HepG2 (cell line): ENCODE data around the gene PNLIPRP1.

Source experiments
- EZH2 ChIP-seq: conservative IDR thresholded peaks from 2 replicates; pipeline ENCODE4 v1.6.1; 2012; ENCODE audit warnings: mild to moderate bottlenecking, low read depth, low read length, moderate library complexity
- MAFG ChIP-seq: sonication (generic); formaldehyde crosslinking; IDR thresholded peaks from 2 replicates; pipeline ENCODE4 v1.5.1; 2020; ENCODE audit warnings: mild to moderate bottlenecking, missing genetic modification reagents
- MBD4 ChIP-seq: IDR thresholded peaks from 2 replicates; pipeline ENCODE4 v1.6.1; 2012; ENCODE audit warnings: low read length, inconsistent platforms, borderline replicate concordance
- POLR2AphosphoS5 ChIP-seq: IDR thresholded peaks from 2 replicates; pipeline ENCODE4 v1.6.1; 2012; ENCODE audit warnings: low read depth, low read length
- RORA ChIP-seq: sonication (generic); formaldehyde crosslinking; IDR thresholded peaks from 2 replicates; pipeline ENCODE4 v1.5.0; 2020; ENCODE audit warnings: mild to moderate bottlenecking, missing genetic modification reagents, moderate library complexity
- TAF1 ChIP-seq: sonication (generic); formaldehyde crosslinking; IDR thresholded peaks from 2 replicates; pipeline ENCODE4 v1.4.0; 2020; ENCODE audit warnings: missing genetic modification reagents
- ZNF543 ChIP-seq: sonication (generic); formaldehyde crosslinking; IDR thresholded peaks from 2 replicates; pipeline ENCODE4 v1.4.0; 2020; ENCODE audit warnings: mild to moderate bottlenecking, missing genetic modification reagents
- ZNF570 ChIP-seq: sonication (generic); formaldehyde crosslinking; IDR thresholded peaks from 2 replicates; pipeline ENCODE4 v1.4.0; 2020; ENCODE audit warnings: mild to moderate bottlenecking, missing genetic modification reagents, borderline replicate concordance
- TF ChIP-seq, protein P1 (sequence below): sonication (generic); formaldehyde crosslinking; IDR thresholded peaks from 2 replicates; pipeline ENCODE4 v1.4.0; 2020; ENCODE audit warnings: missing genetic modification reagents
- TF ChIP-seq, protein P2 (sequence below): sonication (generic); formaldehyde crosslinking; IDR thresholded peaks from 2 replicates; pipeline ENCODE4 v1.5.0; 2020; ENCODE audit warnings: missing genetic modification reagents, mild to moderate bottlenecking, borderline replicate concordance
- TF ChIP-seq, protein P3 (sequence below): sonication (generic); formaldehyde crosslinking; IDR thresholded peaks from 2 replicates; pipeline ENCODE4 v1.5.0; 2020; ENCODE audit warnings: mild to moderate bottlenecking, missing genetic modification reagents, moderate library complexity
- TF ChIP-seq, protein P4 (sequence below): sonication (generic); formaldehyde crosslinking; IDR thresholded peaks from 2 replicates; pipeline ENCODE4 v1.4.0; 2020; ENCODE audit warnings: missing genetic modification reagents
- TF ChIP-seq, protein P5 (sequence below): sonication (generic); formaldehyde crosslinking; IDR thresholded peaks from 2 replicates; pipeline ENCODE4 v1.8.0; 2022; ENCODE audit warnings: low read depth, missing genetic modification reagents

DNA sequence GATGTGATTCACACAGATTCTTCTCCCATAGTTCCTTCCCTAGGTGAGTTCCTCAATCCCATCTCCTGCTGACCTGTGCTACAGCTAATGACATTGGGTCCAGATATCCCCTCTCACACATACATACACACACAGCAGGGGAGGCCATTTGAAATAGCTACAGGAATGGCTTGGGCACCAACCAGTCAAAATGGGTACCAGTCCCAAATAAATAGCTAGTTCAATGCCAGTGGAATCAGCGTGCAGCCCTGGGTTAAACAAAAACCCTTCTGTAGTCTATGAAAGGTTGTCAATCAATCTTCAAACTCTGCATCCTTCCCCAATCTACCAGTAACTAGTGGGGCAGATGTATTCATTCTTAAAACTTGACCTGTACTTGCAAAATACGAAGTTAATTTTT is 39.3 kb downstream of the PNLIPRP1 start:
- TF ChIP-seq ZNF570 (CRISPR knock-in tag) (no peak), MAFG (CRISPR knock-in tag) (no peak), MBD4 (no peak), TAF1 (CRISPR knock-in tag) (no peak), RORA (no peak), ZNF543 (CRISPR knock-in tag) (no peak), POLR2AphosphoS5 (no peak), EZH2 (no peak)
- TF ChIP-seq, protein P1, sequence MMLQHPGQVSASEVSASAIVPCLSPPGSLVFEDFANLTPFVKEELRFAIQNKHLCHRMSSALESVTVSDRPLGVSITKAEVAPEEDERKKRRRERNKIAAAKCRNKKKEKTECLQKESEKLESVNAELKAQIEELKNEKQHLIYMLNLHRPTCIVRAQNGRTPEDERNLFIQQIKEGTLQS: no peak
- TF ChIP-seq, protein P2, sequence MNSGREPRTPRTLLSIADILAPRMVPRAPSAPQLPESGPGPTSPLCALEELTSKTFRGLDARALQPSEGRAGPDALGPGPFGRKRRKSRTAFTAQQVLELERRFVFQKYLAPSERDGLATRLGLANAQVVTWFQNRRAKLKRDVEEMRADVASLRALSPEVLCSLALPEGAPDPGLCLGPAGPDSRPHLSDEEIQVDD (CRISPR knock-in tag): no peak
- TF ChIP-seq, protein P3, sequence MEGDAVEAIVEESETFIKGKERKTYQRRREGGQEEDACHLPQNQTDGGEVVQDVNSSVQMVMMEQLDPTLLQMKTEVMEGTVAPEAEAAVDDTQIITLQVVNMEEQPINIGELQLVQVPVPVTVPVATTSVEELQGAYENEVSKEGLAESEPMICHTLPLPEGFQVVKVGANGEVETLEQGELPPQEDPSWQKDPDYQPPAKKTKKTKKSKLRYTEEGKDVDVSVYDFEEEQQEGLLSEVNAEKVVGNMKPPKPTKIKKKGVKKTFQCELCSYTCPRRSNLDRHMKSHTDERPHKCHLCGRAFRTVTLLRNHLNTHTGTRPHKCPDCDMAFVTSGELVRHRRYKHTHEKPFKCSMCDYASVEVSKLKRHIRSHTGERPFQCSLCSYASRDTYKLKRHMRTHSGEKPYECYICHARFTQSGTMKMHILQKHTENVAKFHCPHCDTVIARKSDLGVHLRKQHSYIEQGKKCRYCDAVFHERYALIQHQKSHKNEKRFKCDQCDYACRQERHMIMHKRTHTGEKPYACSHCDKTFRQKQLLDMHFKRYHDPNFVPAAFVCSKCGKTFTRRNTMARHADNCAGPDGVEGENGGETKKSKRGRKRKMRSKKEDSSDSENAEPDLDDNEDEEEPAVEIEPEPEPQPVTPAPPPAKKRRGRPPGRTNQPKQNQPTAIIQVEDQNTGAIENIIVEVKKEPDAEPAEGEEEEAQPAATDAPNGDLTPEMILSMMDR (CRISPR knock-in tag): no peak
- TF ChIP-seq, protein P4, sequence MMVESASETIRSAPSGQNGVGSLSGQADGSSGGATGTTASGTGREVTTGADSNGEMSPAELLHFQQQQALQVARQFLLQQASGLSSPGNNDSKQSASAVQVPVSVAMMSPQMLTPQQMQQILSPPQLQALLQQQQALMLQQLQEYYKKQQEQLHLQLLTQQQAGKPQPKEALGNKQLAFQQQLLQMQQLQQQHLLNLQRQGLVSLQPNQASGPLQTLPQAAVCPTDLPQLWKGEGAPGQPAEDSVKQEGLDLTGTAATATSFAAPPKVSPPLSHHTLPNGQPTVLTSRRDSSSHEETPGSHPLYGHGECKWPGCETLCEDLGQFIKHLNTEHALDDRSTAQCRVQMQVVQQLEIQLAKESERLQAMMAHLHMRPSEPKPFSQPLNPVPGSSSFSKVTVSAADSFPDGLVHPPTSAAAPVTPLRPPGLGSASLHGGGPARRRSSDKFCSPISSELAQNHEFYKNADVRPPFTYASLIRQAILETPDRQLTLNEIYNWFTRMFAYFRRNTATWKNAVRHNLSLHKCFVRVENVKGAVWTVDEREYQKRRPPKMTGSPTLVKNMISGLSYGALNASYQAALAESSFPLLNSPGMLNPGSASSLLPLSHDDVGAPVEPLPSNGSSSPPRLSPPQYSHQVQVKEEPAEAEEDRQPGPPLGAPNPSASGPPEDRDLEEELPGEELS (CRISPR knock-in tag): no peak
- TF ChIP-seq, protein P5, sequence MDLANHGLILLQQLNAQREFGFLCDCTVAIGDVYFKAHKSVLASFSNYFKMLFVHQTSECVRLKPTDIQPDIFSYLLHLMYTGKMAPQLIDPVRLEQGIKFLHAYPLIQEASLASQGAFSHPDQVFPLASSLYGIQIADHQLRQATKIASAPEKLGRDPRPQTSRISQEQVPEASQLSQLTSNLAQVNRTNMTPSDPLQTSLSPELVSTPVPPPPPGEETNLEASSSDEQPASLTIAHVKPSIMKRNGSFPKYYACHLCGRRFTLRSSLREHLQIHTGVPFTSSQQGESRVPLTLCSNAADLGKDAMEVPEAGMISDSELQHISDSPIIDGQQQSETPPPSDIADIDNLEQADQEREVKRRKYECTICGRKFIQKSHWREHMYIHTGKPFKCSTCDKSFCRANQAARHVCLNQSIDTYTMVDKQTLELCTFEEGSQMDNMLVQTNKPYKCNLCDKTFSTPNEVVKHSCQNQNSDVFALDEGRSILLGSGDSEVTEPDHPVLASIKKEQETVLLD (CRISPR knock-in tag): no peak
